Sigmoid colon (tissue), 4 donors: Measurements from ENCODE around the gene SLC28A1.

Experiments used
- CTCF ChIP-seq, 4 experiments: fragments of 450-650 bp in 3 of 4; fragments of 200-600 bp in 1 of 4; IDR thresholded peaks; one replicate each; pipeline ENCODE4 v1.5.1; 2016 to 2019; ENCODE audit warnings: antibody characterized with exemption in 4 of 4, mild to moderate bottlenecking in 3 of 4, moderate library complexity in 2 of 4
- POLR2A ChIP-seq, 2 donors: fragments of 450-650 bp; IDR thresholded peaks; one replicate each; pipeline ENCODE4 v1.6.1; 2016; ENCODE audit warnings: antibody characterized with exemption in 2 of 2, mild to moderate bottlenecking in 2 of 2, moderate library complexity in 2 of 2
- POLR2AphosphoS5 ChIP-seq, 4 donors: sonication (generic); formaldehyde crosslinking; IDR thresholded peaks; one replicate each; pipeline ENCODE4 v1.6.1; 2017; ENCODE audit warnings: antibody characterized with exemption in 4 of 4

- no peak for TF ChIP-seq POLR2A (IDR thresholded peaks at IDR 0.05)
- TF ChIP-seq CTCF (IDR thresholded peaks at IDR 0.05) = no peak
- no peak for TF ChIP-seq POLR2AphosphoS5 (IDR thresholded peaks at IDR 0.05)
Observed at GRCh38 chr15:84962955-84963354, 78.5 kb downstream of the SLC28A1 start.
